Panc1 (cell line): ENCODE measurements around the gene NPAS3. TPM values are rescaled to one million over a fixed set of nuclear protein-coding genes. Genes with fewer than 3 reads are reported as not detected.

Source experiments
- ATAC-seq: fragments of 200-7000 bp; cut with Tn5 transposase; 2 replicates; pipeline ENCODE4 v1.9.1; 2020; ENCODE audit warnings: mild to moderate bottlenecking, moderate library complexity
- BruUV-seq: library from RNA; stranded (reverse); fragments of 400-500 nt; replicated peaks from 2 replicates; lab custom pipeline; 2021; lab: Mats Ljungman, UMichigan
- CTCF ChIA-PET: fragments of 300-600 bp; sonication (Branson Sonifier 250); formaldehyde crosslinking; loops from one replicate; lab custom pipeline; 2022; ENCODE audit warnings: antibody characterized with exemption; lab: Charles Lee
- POLR2A ChIA-PET: fragments of 300-600 bp; sonication (Branson Sonifier 250); formaldehyde crosslinking; loops from one replicate; lab custom pipeline; 2022; ENCODE audit warnings: antibody characterized with exemption; lab: Charles Lee
- DNase-seq: peaks from one replicate; pipeline ENCODE4 v3.0.0-alpha.2; 2010; ENCODE audit warnings: low read depth, low spot score
- H3K27ac ChIP-seq: 2 replicates; pipeline ENCODE4 v1.5.1; 2011; ENCODE audit warnings: mild to moderate bottlenecking, low read length, inconsistent platforms
- H3K27me3 ChIP-seq: fragments of 200-500 bp; sonication (Bioruptor generic); 2 replicates; pipeline ENCODE4 v1.6.0; 2014; ENCODE audit warnings: low read length, inconsistent platforms; ENCODE audit not compliant: control insufficient read depth, insufficient read depth
- H3K36me3 ChIP-seq: fragments of 200-500 bp; sonication (Bioruptor generic); 2 replicates; pipeline ENCODE4 v1.5.1; 2014; ENCODE audit warnings: inconsistent platforms, mild to moderate bottlenecking, low read length, moderate library complexity; ENCODE audit not compliant: control insufficient read depth, insufficient read depth
- H3K4me1 ChIP-seq: 2 replicates; pipeline ENCODE4 v1.5.1; 2011; ENCODE audit warnings: inconsistent platforms, mild to moderate bottlenecking, low read length, moderate library complexity; ENCODE audit not compliant: control insufficient read depth, insufficient read depth
- H3K4me3 ChIP-seq, 2 experiments: 2 replicates each; pipeline ENCODE4 v1.5.1; 2011 to 2012; ENCODE audit warnings: low read depth in 2 of 2, low read length in 2 of 2, mild to moderate bottlenecking in 2 of 2, inconsistent platforms in 1 of 2, moderate library complexity in 1 of 2
- H3K9me3 ChIP-seq: fragments of 200-500 bp; sonication (Bioruptor generic); 2 replicates; pipeline ENCODE4 v1.5.1; 2014; ENCODE audit warnings: low read depth, mild to moderate bottlenecking, inconsistent platforms, low read length, moderate library complexity; ENCODE audit not compliant: control insufficient read depth, insufficient read depth
- POLR2AphosphoS5 ChIP-seq: IDR thresholded peaks from 2 replicates; pipeline ENCODE4 v1.6.1; 2012; ENCODE audit warnings: mild to moderate bottlenecking, low read depth, low read length, moderate library complexity
- SIN3A ChIP-seq: IDR thresholded peaks from 2 replicates; pipeline ENCODE4 v1.6.1; 2012; ENCODE audit warnings: low read depth, mild to moderate bottlenecking, low read length, moderate library complexity, borderline replicate concordance; ENCODE audit not compliant: insufficient read depth
- TCF7L2 ChIP-seq: IDR thresholded peaks from 2 replicates; pipeline ENCODE4 v1.6.1; 2011; ENCODE audit warnings: mild to moderate bottlenecking, low read depth, low read length, inconsistent platforms
- in situ Hi-C: cut with HindIII; loops from 2 replicates; pipeline ENCODE4 v1.10.0; 2016; ENCODE audit warnings: low sequenced_read_pairs, low pct_unique_long_range_greater_than_20kb
- intact Hi-C: fragments of 100-400 bp; cut with micrococcal nuclease; formaldehyde crosslinking; loops from one replicate; pipeline ENCODE4 v1.10.0; 2022; ENCODE audit not compliant: unreplicated experiment
- total RNA-seq: library from RNA; stranded (reverse); gene quantifications from one replicate; pipeline ENCODE4 v1.2.1, GENCODE V29; 2021; ENCODE audit not compliant: unreplicated experiment
- TF ChIP-seq, protein P1 (sequence below), 2 experiments: IDR thresholded peaks; 2 replicates each; pipeline ENCODE4 v1.6.1; 2011 to 2012; ENCODE audit warnings: low read depth in 2 of 2, control low read depth in 1 of 2, low read length in 1 of 2, mild to moderate bottlenecking in 1 of 2, moderate library complexity in 1 of 2; ENCODE audit not compliant: insufficient read depth in 1 of 2
- TF ChIP-seq, protein P2 (sequence below): fragments of 450-650 bp; IDR thresholded peaks from 2 replicates; pipeline ENCODE4 v1.5.1; 2017; ENCODE audit warnings: mild to moderate bottlenecking

Gene NPAS3
- total RNA-seq, 1 experiment from 2014 or later, result 0.23 TPM

DNA sequence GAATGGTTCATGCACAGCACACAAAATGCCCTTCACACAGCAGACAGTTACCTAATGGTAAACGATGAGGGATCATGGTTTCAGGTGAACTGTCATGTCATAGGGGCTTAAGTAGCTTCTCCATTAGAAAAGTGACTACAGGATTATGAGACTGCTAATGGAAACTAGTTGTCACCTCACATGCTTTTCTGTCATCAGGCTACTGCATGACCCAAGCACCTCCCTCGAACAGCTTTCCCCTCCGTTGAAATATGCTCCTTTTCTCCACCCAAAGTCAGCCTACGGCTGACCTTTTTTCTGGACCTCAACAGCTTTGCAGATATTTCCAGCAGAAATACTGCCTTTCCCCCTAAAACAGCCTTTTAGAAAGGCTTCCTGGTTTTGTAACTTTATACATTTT lies 544.9 kb downstream of the NPAS3 start:
- no TSS peak for BruUV-seq
- ChIA-PET POLR2A (no interaction called here), CTCF (no interaction called here)
- Histone ChIP-seq H3K27ac (no peak overlapping the region), H3K4me1 (no peaks in the 10 kb centered on the region), H3K36me3 (no peaks in the 10 kb centered on the region), H3K27me3 (no peaks in the 10 kb centered on the region), H3K4me3 (no peak overlapping the region), H3K9me3 (no peaks in the 10 kb centered on the region)
- TF ChIP-seq, protein P1, sequence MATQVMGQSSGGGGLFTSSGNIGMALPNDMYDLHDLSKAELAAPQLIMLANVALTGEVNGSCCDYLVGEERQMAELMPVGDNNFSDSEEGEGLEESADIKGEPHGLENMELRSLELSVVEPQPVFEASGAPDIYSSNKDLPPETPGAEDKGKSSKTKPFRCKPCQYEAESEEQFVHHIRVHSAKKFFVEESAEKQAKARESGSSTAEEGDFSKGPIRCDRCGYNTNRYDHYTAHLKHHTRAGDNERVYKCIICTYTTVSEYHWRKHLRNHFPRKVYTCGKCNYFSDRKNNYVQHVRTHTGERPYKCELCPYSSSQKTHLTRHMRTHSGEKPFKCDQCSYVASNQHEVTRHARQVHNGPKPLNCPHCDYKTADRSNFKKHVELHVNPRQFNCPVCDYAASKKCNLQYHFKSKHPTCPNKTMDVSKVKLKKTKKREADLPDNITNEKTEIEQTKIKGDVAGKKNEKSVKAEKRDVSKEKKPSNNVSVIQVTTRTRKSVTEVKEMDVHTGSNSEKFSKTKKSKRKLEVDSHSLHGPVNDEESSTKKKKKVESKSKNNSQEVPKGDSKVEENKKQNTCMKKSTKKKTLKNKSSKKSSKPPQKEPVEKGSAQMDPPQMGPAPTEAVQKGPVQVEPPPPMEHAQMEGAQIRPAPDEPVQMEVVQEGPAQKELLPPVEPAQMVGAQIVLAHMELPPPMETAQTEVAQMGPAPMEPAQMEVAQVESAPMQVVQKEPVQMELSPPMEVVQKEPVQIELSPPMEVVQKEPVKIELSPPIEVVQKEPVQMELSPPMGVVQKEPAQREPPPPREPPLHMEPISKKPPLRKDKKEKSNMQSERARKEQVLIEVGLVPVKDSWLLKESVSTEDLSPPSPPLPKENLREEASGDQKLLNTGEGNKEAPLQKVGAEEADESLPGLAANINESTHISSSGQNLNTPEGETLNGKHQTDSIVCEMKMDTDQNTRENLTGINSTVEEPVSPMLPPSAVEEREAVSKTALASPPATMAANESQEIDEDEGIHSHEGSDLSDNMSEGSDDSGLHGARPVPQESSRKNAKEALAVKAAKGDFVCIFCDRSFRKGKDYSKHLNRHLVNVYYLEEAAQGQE (IDR thresholded peaks at IDR 0.05; ENCODE audit: insufficient read depth in 1 of 2, low read depth in 2 of 2, low read length in 1 of 2), result no peak
- TF ChIP-seq POLR2AphosphoS5 (no peak), TCF7L2 (no peak), SIN3A (no peak)
- TF ChIP-seq, protein P2, sequence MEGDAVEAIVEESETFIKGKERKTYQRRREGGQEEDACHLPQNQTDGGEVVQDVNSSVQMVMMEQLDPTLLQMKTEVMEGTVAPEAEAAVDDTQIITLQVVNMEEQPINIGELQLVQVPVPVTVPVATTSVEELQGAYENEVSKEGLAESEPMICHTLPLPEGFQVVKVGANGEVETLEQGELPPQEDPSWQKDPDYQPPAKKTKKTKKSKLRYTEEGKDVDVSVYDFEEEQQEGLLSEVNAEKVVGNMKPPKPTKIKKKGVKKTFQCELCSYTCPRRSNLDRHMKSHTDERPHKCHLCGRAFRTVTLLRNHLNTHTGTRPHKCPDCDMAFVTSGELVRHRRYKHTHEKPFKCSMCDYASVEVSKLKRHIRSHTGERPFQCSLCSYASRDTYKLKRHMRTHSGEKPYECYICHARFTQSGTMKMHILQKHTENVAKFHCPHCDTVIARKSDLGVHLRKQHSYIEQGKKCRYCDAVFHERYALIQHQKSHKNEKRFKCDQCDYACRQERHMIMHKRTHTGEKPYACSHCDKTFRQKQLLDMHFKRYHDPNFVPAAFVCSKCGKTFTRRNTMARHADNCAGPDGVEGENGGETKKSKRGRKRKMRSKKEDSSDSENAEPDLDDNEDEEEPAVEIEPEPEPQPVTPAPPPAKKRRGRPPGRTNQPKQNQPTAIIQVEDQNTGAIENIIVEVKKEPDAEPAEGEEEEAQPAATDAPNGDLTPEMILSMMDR, result no peak
- no peak for DNase-seq
- no peak for ATAC-seq
- in situ Hi-C loops, result no loop called here
- intact Hi-C loops, result no loop called here

DNA sequence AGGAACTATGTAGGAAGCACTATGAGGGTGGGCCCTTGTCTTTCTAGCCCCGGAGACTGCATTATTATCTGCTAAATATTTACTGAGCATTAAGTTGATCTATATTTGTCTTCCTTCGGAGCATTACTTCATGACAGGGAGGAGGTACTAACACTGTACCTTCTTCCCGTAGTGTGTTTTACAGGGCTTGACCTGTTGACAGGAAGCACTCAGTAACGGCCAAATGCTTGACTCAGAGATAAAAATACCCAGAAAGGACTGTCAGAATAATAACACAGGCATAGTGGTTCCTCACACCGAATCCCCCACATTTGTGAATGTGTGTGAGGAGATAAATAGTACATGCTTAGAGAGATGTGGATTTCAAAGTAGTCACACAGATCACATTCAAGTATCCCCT lies 545.6 kb downstream of the NPAS3 start:
- H3K36me3 ChIP-seq, result no peaks in the 10 kb centered on the region
- no peak overlapping the region for H3K4me3 ChIP-seq
- no peak for TF ChIP-seq TCF7L2
- TF ChIP-seq SIN3A, result no peak
- no peak for TF ChIP-seq POLR2AphosphoS5
- TF ChIP-seq, protein P2, result no peak
- TF ChIP-seq, protein P1 (IDR thresholded peaks at IDR 0.05; ENCODE audit: insufficient read depth in 1 of 2, low read depth in 2 of 2, low read length in 1 of 2), result no peak
- H3K27me3 ChIP-seq, result no peaks in the 10 kb centered on the region
- ChIA-PET POLR2A (no interaction called here), CTCF (no interaction called here)
- ATAC-seq (no peak), DNase-seq (no peak)
- H3K9me3 ChIP-seq, result no peaks in the 10 kb centered on the region
- H3K4me1 ChIP-seq, result no peaks in the 10 kb centered on the region
- no TSS peak for BruUV-seq
- no peak overlapping the region for H3K27ac ChIP-seq
- in situ Hi-C loops (no loop called here), intact Hi-C loops (no loop called here)
